SH-SY5Y (cell line): ENCODE data around the gene DDX41.

Experiments
- GATA2 ChIP-seq: IDR thresholded peaks from 2 replicates; pipeline ENCODE4 v1.6.1; 2011; ENCODE audit warnings: mild to moderate bottlenecking, low read depth, low read length
- GATA3 ChIP-seq: IDR thresholded peaks from 2 replicates; pipeline ENCODE4 v1.6.1; 2011; ENCODE audit warnings: low read depth, mild to moderate bottlenecking, low read length, moderate library complexity

DDX41 gene

DNA sequence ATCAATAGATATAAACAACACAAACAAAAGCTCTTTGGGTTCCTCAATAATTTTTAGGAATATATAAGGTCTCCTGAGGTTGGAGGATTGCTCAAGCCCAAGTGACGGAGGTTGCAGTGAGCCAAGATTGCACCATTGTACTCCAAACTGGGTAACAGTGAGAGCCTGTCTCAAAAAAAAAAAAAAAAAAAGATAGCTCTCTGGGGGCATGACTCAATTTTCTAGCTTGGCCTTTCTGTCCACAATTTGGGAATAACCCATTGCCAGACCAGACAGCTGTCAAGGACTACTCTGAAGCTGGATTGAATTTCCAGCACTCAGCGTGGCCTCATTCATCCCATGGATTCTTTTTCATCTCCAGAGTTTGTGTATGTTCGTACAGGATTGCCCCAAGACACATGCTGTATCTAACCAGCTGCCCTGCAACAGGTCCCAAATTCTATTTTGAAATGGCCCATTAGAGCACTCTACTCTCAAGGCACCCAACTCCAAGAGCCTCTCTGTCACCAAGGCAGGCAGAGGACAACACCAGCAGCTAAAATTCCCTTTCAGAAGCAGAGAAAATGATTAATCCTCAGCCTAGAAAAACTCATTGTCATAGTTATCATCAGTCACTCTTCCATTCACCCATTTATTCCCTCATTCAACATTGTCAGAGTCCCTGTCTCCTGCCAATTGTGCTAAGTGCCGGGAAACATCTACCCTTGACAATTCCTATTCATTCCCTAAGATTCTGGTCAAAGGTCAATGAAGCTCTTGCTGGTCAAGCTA is 28.9 kb upstream of the DDX41 start:
- TF ChIP-seq GATA2 (no peak), GATA3 (no peak)

DNA sequence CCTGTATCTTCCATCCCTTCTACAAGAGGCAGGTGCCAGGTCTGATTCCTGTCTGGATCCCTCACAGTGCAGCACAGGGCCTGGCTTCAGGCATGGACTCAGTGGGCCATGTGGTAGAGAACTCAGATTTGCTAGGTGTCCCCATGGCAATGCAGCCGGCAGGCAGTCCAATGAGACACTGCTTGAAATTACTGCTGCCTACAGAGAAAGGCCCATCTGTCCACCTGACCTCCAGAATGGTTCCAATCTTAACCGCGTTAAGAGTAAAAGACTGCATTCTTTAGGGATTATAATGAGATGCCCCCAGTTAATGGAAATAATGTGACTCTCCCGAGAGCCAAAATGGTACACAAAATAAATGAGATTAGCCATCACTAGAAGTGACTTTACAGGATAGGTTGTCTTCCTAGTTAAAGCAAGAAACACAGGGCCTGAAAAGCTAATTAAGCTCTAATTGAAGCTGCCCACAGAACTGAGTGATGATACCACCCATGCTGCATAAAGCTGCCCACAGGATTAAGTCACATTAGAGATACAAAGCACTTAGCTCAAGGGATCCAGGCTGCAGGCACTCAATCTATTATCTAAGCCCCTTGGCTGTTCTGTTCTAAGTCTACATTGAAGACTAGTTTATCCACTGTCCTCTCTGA is 26.2 kb upstream of the DDX41 start:
- TF ChIP-seq GATA3 (no peak), GATA2 (no peak)

DNA sequence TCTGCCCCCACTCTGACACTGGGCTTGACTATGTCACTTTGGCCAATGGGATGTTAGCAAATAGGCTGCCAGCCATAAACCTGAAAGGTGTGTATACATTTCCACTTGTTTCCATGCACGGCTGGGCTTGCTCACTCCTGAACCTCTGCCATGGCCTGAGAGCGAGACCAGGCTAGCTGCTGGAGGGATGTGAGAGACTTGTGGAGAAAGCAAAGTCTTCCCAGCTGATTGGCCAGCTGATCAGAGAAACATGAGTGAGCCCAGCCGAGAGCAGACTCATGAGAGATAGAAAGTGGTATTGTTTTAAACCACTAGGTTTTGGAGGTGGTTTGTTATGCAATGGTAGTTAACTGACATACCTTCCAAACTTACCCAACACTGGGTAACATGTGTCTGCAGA is 23.7 kb upstream of the DDX41 start:
- no peak for TF ChIP-seq GATA3
- no peak for TF ChIP-seq GATA2

DNA sequence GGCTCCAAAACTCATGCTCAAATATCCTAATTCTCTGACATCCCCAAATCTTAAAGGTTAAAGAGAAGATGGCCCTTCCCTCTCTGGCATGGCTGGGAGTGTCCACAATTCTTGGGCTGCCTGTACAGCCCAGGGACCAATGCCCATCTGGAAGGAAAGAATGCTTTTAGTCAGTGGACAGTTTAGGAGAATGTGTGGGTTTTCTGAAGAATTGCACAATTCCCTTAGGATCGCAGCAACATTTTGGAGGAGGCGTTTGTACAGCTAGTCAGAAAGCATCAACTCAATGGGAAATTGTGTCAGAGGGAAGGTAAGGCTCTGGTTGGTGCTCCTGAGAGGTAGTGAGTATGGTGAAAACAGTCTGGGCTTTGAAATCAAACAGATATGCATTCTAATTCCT is 22.6 kb upstream of the DDX41 start:
- TF ChIP-seq GATA3 (no peak), GATA2 (no peak)

DNA sequence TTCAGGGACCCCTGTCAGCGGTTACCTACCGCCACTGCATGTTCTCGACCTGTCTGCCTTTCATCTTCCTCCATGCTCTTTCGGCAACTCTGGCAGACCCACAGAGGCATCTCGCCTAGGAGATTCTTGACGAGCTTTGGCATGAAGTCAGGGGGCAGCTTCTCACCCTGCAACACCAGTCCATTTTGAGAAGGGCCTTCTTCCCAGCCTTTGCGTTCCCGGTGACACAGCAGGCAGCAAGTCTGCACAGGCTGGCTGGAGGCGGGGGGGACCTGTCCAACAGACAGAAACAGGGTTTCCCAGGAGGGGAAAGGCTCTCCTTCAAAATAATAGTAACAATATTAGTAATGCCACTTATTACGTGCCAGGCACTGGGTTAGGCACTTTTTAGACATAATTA is 22.1 kb upstream of the DDX41 start:
- TF ChIP-seq GATA3 (no peak), GATA2 (no peak)

DNA sequence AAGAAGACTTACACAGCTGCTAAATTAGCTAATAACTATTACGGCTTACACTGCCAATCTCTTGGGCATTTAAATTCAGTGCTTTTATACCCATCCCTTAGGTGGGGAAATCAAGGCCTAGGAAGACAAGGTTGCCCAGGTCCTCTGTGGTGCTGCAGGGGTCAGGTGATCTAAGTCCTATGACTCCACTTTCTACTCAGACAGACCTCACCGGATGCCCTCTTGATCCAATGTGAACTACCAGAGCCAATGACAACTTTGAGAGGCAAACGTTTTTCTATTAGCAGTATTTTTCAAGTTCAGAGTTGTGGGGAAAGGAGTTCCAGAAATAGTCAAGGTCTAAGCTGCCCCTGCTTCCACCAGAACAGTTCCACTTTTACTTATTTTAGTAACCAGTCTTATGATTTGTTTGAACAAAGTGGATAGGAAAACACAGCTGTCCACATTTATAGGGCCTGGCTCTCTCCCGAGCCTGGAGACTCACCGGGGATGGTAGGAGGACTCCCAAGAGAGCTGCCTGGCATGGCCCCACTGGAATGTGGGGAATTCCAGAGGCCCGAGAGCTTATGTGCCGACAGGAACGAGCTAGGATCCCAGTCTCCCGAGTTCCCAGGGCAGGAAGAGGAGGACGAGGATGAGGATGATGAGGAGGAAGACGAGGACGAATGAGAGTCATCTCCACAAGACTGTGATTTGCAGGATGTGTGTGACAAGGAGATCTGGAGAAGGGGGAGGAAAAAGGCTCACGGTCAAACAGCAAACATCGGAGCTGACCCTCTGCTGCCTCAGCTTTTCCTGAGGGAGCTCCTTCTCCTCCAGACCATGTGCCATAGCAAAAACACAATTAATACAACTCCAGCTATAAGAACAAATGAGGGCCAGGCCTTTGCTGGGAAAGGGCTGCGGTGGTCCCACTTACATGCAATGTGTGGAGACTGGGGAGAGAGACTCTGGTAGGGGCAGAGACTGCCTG is 20.9 kb upstream of the DDX41 start:
- TF ChIP-seq GATA3 (no peak), GATA2 (no peak)

DNA sequence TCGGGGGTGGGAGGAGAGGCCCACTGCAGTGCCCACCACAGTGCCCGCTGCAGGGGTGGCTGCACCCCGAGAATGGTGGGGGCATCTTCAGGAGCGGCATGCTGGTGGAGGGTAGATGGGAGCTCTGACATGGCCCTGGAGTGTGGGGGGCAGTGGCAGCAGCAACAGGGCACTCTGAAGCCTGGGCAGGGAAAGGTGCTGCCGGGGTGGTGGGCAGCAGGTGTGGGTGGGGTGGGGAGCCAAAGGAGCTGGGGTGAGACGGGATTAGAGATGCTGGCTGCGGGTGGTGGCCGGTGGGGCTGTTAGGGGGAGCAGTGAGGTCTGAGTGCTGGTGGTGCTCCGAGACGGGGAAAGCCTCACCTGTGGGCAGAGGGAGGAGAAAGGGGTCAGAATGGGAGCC is 19.6 kb upstream of the DDX41 start:
- no peak for TF ChIP-seq GATA3
- no peak for TF ChIP-seq GATA2

DNA sequence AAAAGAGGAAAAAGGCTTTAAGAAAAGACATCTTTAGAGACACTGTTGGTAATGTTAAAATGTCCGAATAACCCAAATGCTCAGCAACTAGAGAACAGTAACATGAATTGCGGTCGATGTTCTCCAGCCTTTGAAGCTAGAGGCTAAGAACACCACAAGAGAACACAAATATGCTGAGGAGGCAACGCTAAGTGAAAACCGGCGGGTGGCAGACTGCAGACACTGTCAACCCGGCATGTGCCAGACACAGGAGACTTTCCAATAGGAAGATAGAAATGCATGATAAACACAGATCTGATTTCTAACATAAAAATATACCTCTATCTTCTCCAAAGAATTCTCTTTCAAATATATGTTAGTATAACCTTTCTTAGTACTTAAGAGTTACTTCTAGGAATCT is 18.4 kb upstream of the DDX41 start:
- TF ChIP-seq GATA2 (no peak), GATA3 (no peak)

DNA sequence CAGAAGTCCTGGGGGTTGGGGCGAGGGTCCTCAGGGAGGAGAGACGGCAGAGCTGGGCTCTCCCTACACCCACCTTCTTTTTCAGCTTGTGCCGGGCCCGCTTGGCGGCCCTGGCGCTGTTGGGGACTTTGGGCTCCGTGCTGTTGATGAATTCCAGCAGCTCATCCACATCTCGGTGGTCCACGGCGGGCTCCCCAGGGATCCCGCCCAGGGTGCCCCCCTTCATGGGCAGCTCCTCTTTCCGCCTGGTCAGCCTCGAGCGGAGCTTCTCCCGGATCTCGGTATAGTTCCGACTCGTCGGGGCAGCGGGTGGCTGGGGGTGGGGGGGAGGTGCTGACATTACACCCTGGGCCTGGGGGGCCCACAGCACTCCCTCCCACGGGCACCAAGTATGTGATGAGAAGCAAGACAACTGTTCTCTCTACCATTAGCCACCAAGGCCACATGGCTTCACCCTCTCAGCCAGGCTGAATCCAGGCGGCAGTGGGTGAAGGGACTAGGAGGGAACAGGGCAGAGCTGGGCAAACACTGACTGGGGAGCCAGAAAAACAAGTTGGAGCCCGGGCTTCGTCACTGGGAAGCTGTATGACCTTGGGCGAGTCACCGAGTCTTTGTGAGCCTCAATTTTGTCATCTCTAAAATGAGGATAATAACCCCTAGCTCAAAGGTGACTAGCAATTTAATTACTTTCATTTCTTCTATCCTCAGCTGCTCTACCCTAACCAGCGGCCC is 14.6 kb upstream of the DDX41 start:
- TF ChIP-seq GATA3 (no peak), GATA2 (no peak)

DNA sequence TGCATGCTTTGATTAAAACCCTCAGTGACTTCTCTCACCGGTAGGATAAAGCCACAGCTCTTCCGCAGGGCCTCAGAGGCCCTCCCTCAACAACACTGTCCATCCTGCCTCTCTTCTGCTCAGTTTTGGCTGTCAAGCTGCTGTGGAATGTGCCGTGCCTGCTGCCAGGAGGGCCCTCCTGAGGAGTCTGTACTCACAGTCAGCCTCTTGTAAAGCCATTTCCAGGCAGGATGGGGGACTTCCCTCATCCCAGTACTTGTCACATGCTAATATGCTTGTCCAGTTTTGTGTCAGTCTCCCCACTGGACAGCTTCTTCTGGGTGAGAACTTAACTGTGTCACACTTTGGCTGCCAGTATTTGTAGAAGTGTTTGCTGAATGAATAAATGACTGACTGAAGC is 13.9 kb upstream of the DDX41 start:
- no peak for TF ChIP-seq GATA2
- TF ChIP-seq GATA3, result no peak

DNA sequence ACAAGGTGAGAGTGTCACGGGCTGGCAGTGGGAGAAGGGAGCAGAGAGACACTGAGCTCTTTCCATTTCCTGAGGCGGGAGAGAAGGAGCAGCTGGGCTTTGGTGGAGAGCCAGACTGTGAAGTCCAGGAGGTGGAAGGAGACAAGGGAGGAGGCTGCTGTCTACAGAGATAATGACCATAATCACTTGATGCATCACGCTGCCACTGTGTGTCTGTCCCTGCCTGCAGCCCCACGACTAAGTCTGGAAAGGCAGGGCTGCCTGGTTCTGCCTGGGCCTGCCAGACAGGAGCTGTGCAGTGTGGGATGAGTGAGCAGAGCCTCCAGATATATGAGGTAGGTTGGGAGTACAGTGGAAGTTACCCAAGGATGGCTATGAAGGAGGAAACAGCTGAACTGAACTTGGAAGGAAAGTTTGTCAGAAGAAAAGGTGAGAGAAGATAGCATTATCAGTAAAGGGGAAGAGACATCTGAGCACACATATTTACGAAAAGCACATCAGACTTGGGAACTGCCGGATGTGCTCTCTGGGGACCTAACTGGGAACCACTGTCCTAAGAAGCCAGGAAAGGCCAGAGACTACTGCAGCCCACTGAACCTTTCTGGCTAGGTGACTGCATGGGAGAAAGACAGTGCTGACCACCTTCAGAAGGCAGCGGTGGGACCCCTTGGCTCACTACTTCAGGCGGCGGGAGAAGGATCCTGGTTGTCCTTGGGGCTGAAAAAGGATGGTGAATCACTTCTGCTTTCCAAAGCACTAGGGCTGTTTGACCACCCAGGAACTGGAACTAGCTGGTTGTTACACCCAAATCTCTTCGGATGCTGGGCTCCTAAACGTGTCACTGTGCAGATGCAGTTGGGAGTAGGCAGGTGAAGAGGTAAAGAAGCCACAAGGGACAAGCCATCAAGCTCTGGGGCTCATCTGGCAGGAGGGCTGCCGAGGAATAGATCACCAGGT is 12.8 kb upstream of the DDX41 start:
- TF ChIP-seq GATA2, result no peak
- no peak for TF ChIP-seq GATA3

DNA sequence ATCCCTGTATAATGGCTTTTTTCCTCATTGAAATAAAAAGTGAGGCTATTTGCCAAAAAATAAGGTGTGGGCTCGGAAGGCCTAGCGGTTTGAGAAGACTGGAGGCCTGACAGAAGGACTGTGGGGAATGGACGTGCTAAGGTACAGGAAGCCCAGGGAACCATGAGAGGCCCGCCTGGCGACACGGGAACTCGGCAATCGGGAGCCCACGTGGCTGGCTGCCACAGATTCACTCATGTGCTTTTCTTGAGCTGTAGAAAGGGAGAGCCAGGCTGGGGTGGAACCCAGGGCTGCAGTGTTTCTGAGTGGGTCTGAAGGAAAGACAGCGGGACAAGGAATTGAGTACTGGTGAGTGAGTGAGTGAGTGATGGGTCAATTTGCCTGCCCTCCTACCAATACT is 11.9 kb upstream of the DDX41 start:
- TF ChIP-seq GATA3 (no peak), GATA2 (no peak)

DNA sequence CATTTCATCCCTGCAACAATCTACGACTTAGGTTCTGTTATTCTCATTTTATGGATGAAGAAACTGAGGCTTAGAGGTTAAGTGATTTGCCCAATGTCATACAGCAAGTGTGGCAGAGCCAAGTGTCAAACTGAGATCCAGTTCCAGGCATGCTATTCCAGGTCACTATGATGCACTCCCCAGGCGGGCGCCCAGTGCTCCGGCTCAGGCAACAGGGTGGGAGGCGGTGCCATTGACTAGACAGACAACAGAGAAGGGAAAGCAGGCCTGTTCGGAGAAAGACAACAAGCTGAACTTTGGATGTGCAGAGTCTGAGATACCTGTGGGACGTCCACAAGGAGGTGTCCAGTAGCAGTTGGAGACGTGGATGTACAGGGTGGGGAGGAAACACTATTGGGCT is 10.8 kb upstream of the DDX41 start:
- TF ChIP-seq GATA3 (no peak), GATA2 (no peak)
